Thyroid gland (tissue), 4 donors: ENCODE measurements around the gene RHBDF2.

Experiments
- POLR2A ChIP-seq, 2 donors: fragments of 450-650 bp; IDR thresholded peaks; one replicate each; pipeline ENCODE4 v1.6.1; 2017; ENCODE audit warnings: antibody characterized with exemption in 2 of 2, mild to moderate bottlenecking in 2 of 2, moderate library complexity in 1 of 2
- TF ChIP-seq, protein P1 (sequence below), 6 experiments: fragments of 200-600 bp in 3 of 6; fragments of 450-650 bp in 3 of 6; sonication (generic) in 3 of 6; IDR thresholded peaks; one replicate each; pipeline ENCODE4 v1.5.1; 2016 to 2019; ENCODE audit warnings: antibody characterized with exemption in 6 of 6, mild to moderate bottlenecking in 2 of 6, inconsistent platforms in 1 of 6, moderate library complexity in 1 of 6

DNA sequence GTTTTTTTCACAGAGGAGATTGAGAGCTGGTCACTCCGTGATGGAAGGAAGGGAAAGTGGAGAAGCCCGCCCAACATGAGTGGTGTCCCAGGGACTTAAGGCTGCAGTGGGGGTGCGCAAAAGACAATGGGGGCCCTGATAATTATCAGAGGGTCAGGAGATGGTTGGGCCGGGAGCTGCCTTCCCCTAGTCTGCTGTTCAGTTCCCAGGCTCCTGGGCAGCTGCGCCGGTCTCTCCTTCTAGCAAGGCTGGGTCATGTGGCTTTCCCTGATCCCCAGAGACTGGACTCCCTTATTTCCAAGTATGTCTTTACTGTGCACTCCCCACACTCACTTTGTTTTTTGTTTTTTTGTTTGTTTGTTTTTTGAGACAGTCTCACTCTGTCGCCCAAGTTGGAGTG lies 20.0 kb upstream of the RHBDF2 start:
- TF ChIP-seq, protein P1, sequence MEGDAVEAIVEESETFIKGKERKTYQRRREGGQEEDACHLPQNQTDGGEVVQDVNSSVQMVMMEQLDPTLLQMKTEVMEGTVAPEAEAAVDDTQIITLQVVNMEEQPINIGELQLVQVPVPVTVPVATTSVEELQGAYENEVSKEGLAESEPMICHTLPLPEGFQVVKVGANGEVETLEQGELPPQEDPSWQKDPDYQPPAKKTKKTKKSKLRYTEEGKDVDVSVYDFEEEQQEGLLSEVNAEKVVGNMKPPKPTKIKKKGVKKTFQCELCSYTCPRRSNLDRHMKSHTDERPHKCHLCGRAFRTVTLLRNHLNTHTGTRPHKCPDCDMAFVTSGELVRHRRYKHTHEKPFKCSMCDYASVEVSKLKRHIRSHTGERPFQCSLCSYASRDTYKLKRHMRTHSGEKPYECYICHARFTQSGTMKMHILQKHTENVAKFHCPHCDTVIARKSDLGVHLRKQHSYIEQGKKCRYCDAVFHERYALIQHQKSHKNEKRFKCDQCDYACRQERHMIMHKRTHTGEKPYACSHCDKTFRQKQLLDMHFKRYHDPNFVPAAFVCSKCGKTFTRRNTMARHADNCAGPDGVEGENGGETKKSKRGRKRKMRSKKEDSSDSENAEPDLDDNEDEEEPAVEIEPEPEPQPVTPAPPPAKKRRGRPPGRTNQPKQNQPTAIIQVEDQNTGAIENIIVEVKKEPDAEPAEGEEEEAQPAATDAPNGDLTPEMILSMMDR (IDR thresholded peaks at IDR 0.05): no peak
- TF ChIP-seq POLR2A (IDR thresholded peaks at IDR 0.05): no peak
